Lung (tissue), 12 donors: ENCODE measurements around the gene RNPEPL1. TPM values are rescaled to one million over a fixed set of nuclear protein-coding genes. Genes with fewer than 3 reads are reported as not detected.

Experiments used
- ATAC-seq: fragments of 200-7000 bp; cut with Tn5 transposase; one replicate; pipeline ENCODE4 v1.9.1; 2020; ENCODE audit warnings: moderate number of reproducible peaks; ENCODE audit not compliant: insufficient read depth, low FRiP score
- DNase-seq, 3 donors: peaks; one replicate each; pipeline ENCODE4 v3.0.0-alpha.2; 2013 to 2017
- H3K27ac ChIP-seq, 2 donors: one replicate each; pipeline ENCODE4 v1.5.1; 2013; ENCODE audit warnings: mild to moderate bottlenecking in 2 of 2, moderate library complexity in 2 of 2, control low read depth in 1 of 2, inconsistent platforms in 1 of 2, low read depth in 1 of 2, low read length in 1 of 2
- H3K27me3 ChIP-seq, 3 donors: one replicate each; pipeline ENCODE4 v1.5.1; 2013; ENCODE audit warnings: low read length in 2 of 3; ENCODE audit not compliant: control insufficient read depth in 3 of 3, insufficient read depth in 3 of 3
- H3K36me3 ChIP-seq, 4 donors: one replicate each; pipeline ENCODE4 v1.5.1; 2013; ENCODE audit warnings: low read length in 4 of 4, mild to moderate bottlenecking in 1 of 4, moderate library complexity in 1 of 4; ENCODE audit not compliant: control insufficient read depth in 4 of 4, insufficient read depth in 4 of 4
- H3K4me1 ChIP-seq, 5 donors: one replicate each; pipeline ENCODE4 v1.5.1; 2013; ENCODE audit warnings: low read length in 5 of 5, mild to moderate bottlenecking in 2 of 5, moderate library complexity in 1 of 5; ENCODE audit not compliant: control insufficient read depth in 5 of 5, insufficient read depth in 5 of 5
- H3K4me3 ChIP-seq: one replicate; pipeline ENCODE4 v1.5.1; 2013; ENCODE audit warnings: mild to moderate bottlenecking, control low read depth, moderate library complexity
- H3K9ac ChIP-seq, 2 donors: one replicate each; pipeline ENCODE4 v1.5.1; 2013; ENCODE audit warnings: low read length in 2 of 2, control low read depth in 1 of 2; ENCODE audit not compliant: insufficient read depth in 1 of 2
- H3K9me3 ChIP-seq, 4 donors: one replicate each; pipeline ENCODE4 v1.5.1; 2013; ENCODE audit warnings: low read length in 3 of 4, mild to moderate bottlenecking in 1 of 4, moderate library complexity in 1 of 4; ENCODE audit not compliant: control insufficient read depth in 4 of 4, insufficient read depth in 3 of 4
- WGBS, 2 donors: extraction: QIAGEN DNeasy Blood & Tissue Kit; methylation state at CpG; one replicate each; pipeline ENCODE4 v1.1.7; 2013; 5-methylcytosine and 5-hydroxymethylcytosine counted together
- polyA plus RNA-seq, 2 donors: library from polyadenylated mRNA; stranded (reverse); fragments of 200-250 nt; gene quantifications; one replicate each; pipeline ENCODE4 v1.2.1, GENCODE V29; 2013
- total RNA-seq, 2 donors: library from RNA; depleted of rRNA in 1 of 2; stranded (reverse); fragments of >200 nt in 1 of 2; gene quantifications; one replicate each; pipeline ENCODE4 v1.2.1, GENCODE V29; 2014 to 2021
- TF ChIP-seq, protein P1 (sequence below): IDR thresholded peaks from 2 replicates; pipeline ENCODE4 v1.5.1; 2012; ENCODE audit warnings: mild to moderate bottlenecking; ENCODE audit errors: control extremely low read depth, extremely low read depth
- donor health status: control.
- donor health status: control.
- donor health status: Bipolar disorder and iron deficiency.
- donor health status: healthy.
- donor health status: DM: yes; HTN: yes; CAD: no.

The RNPEPL1 gene
- total and polyA plus RNA-seq, 4 donors, result 24.5 to 235 (median 88.2) TPM

DNA sequence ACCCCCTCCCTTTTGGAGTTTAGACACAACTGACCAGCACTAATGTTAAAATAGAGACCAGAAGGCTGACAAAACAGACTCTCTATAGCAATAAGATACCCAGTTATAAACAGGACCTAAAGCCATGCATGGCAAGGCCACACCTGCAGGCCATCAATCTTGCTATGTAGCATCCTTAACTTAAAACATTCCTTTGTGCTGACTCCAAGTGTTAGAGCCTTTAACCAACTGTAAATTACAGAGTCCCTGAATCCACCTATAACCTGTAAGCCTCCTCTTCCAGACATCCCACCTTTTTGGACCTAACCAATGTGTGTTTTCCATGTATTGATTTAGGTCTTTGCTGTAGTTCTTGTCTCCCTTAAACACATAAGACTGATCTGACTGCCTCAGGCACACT lies 28.4 kb upstream of the RNPEPL1 start:
- peaks cover 0 to 12% (median 2%) of the 10 kb centered on the region in 4 donors for H3K36me3 ChIP-seq
- no peak overlapping the region for H3K9ac ChIP-seq
- ATAC-seq (no peak), DNase-seq (no peak)
- H3K4me1 ChIP-seq, result no peaks in the 10 kb centered on the region
- TF ChIP-seq, protein P1, sequence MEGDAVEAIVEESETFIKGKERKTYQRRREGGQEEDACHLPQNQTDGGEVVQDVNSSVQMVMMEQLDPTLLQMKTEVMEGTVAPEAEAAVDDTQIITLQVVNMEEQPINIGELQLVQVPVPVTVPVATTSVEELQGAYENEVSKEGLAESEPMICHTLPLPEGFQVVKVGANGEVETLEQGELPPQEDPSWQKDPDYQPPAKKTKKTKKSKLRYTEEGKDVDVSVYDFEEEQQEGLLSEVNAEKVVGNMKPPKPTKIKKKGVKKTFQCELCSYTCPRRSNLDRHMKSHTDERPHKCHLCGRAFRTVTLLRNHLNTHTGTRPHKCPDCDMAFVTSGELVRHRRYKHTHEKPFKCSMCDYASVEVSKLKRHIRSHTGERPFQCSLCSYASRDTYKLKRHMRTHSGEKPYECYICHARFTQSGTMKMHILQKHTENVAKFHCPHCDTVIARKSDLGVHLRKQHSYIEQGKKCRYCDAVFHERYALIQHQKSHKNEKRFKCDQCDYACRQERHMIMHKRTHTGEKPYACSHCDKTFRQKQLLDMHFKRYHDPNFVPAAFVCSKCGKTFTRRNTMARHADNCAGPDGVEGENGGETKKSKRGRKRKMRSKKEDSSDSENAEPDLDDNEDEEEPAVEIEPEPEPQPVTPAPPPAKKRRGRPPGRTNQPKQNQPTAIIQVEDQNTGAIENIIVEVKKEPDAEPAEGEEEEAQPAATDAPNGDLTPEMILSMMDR, result no peak
- H3K27me3 ChIP-seq, result no peaks in the 10 kb centered on the region
- H3K4me3 ChIP-seq, result no peak overlapping the region
- peaks cover 0 to 2% (median 0%) of the 10 kb centered on the region in 4 donors for H3K9me3 ChIP-seq
- no peak overlapping the region for H3K27ac ChIP-seq

DNA sequence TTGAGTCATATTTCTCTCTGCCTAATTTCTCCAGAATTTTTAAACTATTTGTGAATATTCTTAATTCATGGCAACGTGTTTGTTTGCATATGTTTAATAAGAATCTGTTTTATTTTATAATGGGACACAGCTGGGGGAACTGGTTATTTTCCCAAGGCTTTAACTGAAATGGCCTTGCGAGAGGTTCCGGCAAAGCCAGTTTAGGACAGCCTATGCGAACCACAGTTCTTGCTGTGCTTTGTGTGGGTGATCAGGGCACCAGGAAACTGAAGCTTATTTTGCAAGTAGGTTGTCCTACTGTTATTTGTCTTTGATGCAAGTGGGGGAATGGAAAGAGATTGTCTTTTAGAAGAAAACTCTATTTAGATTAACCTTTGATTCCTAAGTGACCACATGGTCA lies 17.0 kb upstream of the RNPEPL1 start:
- Histone ChIP-seq H3K27ac (no peak overlapping the region), H3K27me3 (no peaks in the 10 kb centered on the region), H3K9ac (no peak overlapping the region), H3K4me1 (no peaks in the 10 kb centered on the region), H3K36me3 (peaks cover 8 to 17% (median 10%) of the 10 kb centered on the region in 4 donors), H3K9me3 (peaks cover 0 to 3% (median 0%) of the 10 kb centered on the region in 4 donors), H3K4me3 (no peak overlapping the region)
- DNase-seq (no peak), ATAC-seq (no peak)
- TF ChIP-seq, protein P1, result no peak
- 96 to 97% methylated on average over 4 of the region's 4 CpGs for WGBS, 2 donors

- TF ChIP-seq, protein P1, result no peak
- no peak for ATAC-seq
- WGBS, 2 donors, result 25 to 50% methylated on average over 1 of the region's 1 CpG
- DNase-seq, result no peak
- peaks cover 0 to 2% (median under 1%) of the 10 kb centered on the region in 5 donors for H3K4me1 ChIP-seq
- peaks cover 8 to 17% (median 10%) of the 10 kb centered on the region in 4 donors for H3K36me3 ChIP-seq
- no peak overlapping the region for H3K4me3 ChIP-seq
- H3K27me3 ChIP-seq, result no peaks in the 10 kb centered on the region
- H3K9ac ChIP-seq, result no peak overlapping the region
- peaks cover 0 to 3% (median 0%) of the 10 kb centered on the region in 4 donors for H3K9me3 ChIP-seq
- no peak overlapping the region for H3K27ac ChIP-seq
Measured at GRCh38 chr2:240551811-240552210, 16.5 kb upstream of the RNPEPL1 start.

DNA sequence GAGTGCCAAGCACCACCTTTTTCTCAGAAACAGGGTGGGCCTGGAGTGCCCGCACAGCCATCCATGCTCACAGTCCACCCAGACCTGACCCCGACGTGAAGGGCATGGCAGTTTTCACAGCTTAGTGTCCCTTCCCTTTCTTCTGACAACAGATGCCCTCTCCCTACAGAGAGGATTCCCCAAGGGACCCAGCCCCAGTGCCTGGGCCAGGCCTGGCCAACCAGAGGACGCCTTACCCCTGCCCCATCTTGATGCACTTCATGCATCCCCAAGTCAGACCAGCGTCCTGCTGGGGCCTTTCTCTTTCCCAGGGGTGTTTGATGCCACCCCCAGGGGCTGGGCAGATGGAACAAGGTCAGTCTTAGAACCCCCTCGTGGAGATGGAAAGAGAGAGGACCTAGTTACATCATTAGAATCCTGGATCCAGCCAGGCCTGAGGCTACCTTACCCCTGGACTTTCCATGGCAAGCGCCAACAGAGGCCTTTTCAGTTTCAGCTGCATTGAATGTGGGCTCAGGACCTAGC lies 14.3 kb upstream of the RNPEPL1 start:
- 95 to 100% methylated on average over 7 of the region's 7 CpGs for WGBS, 2 donors
- ATAC-seq, result no peak
- H3K36me3 ChIP-seq, result peaks cover 8 to 17% (median 10%) of the 10 kb centered on the region in 4 donors
- H3K4me3 ChIP-seq, result no peak overlapping the region
- H3K9ac ChIP-seq, result no peak overlapping the region
- no peak overlapping the region for H3K27ac ChIP-seq
- H3K9me3 ChIP-seq, result peaks cover 0 to 3% (median 0%) of the 10 kb centered on the region in 4 donors
- no peak for DNase-seq
- no peaks in the 10 kb centered on the region for H3K27me3 ChIP-seq
- peaks cover 4 to 12% (median 10%) of the 10 kb centered on the region in 5 donors for H3K4me1 ChIP-seq
- TF ChIP-seq, protein P1, result no peak
